GM12892 (cell line): ENCODE results near the gene SEH1L.

Experiments used
- POLR2AphosphoS5 ChIP-seq: IDR thresholded peaks from 2 replicates; pipeline ENCODE4 v1.6.1; 2011; ENCODE audit warnings: low read depth, low read length, control low read depth
- TAF1 ChIP-seq: IDR thresholded peaks from 2 replicates; pipeline ENCODE4 v1.6.1; 2011; ENCODE audit warnings: low read depth, mild to moderate bottlenecking, control low read depth, low read length, borderline replicate concordance

- TF ChIP-seq POLR2AphosphoS5 = no peak
- TF ChIP-seq TAF1 = no peak
Measured at GRCh38 chr18:12996661-12997292, 49.0 kb downstream of the SEH1L start.
